SK-N-SH (cell line): ENCODE data around the gene INPP5J. TPM values are rescaled to one million over a fixed set of nuclear protein-coding genes. Genes with fewer than 3 reads are reported as not detected.

Experiments
- CTCF ChIA-PET: fragments of 300-600, 350-600 bp; formaldehyde crosslinking; extraction: SDS; loops from one replicate; lab custom pipeline; 2021; lab: Yijun Ruan, JAX
- POLR2A ChIA-PET: fragments of 350-600 bp; sonication (Branson Sonifier 250); formaldehyde crosslinking; extraction: SDS; loops from one replicate; lab custom pipeline; 2020; ENCODE audit warnings: antibody characterized with exemption, inconsistent platforms; lab: Yijun Ruan, JAX
- DNase-seq: peaks from one replicate; pipeline ENCODE4 v3.0.0; 2012
- H2AFZ ChIP-seq: fragments of 200-600 bp; sonication (generic); 2 replicates; pipeline ENCODE4 v1.8.1; 2016; ENCODE audit warnings: antibody characterized with exemption, mild to moderate bottlenecking, low read depth
- H3F3A ChIP-seq: fragments of 200-600 bp; sonication (generic); replicated peaks from 2 replicates; pipeline ENCODE3; 2016; ENCODE audit warnings: antibody characterized with exemption, mild to moderate bottlenecking; ENCODE audit not compliant: insufficient read depth
- H3K27ac ChIP-seq, 2 experiments: fragments of 200-500 bp in 1 of 2; fragments of 200-600 bp in 1 of 2; sonication (Bioruptor generic) in 1 of 2; sonication (generic), shearing (Covaris generic) in 1 of 2; 2 replicates each; pipeline versions ENCODE4 v1.5.1 to v1.6.1; 2014 to 2016; ENCODE audit warnings: low read depth in 2 of 2, inconsistent platforms in 1 of 2, low read length in 1 of 2, mild to moderate bottlenecking in 1 of 2, mixed read lengths in 1 of 2
- H3K27me3 ChIP-seq: fragments of 200-600 bp; sonication (generic), shearing (Covaris generic); 2 replicates; pipeline ENCODE4 v1.6.1; 2016; ENCODE audit warnings: mixed run types; ENCODE audit not compliant: insufficient read depth
- H3K36me3 ChIP-seq, 2 experiments: fragments of 200-500 bp in 1 of 2; fragments of 200-600 bp in 1 of 2; sonication (Bioruptor generic) in 1 of 2; sonication (generic) in 1 of 2; replicated peaks in 1 of 2; 2 replicates each; pipeline versions ENCODE3 to v1.5.1; 2014 to 2016; ENCODE audit warnings: low read length in 1 of 2, mild to moderate bottlenecking in 1 of 2; ENCODE audit not compliant: insufficient read depth in 2 of 2, control insufficient read depth in 1 of 2
- H3K4me1 ChIP-seq, 2 experiments: fragments of 200-500 bp in 1 of 2; fragments of 200-600 bp in 1 of 2; sonication (Bioruptor generic) in 1 of 2; sonication (generic), shearing (Covaris generic) in 1 of 2; 2 replicates each; pipeline versions ENCODE4 v1.5.1 to v1.6.1; 2014 to 2016; ENCODE audit warnings: low read depth in 1 of 2, low read length in 1 of 2, mixed run types in 1 of 2; ENCODE audit not compliant: insufficient read depth in 2 of 2, control insufficient read depth in 1 of 2
- H3K4me2 ChIP-seq: fragments of 200-600 bp; sonication (generic), shearing (Covaris generic); 2 replicates; pipeline ENCODE4 v1.6.1; 2017; ENCODE audit warnings: mixed run types
- H3K4me3 ChIP-seq, 2 experiments: fragments of 200-500 bp in 1 of 2; fragments of 200-600 bp in 1 of 2; sonication (Bioruptor generic) in 1 of 2; sonication (generic), shearing (Covaris generic) in 1 of 2; 2 replicates each; pipeline versions ENCODE4 v1.5.1 to v1.8.1; 2014 to 2016; ENCODE audit warnings: low read depth in 2 of 2, inconsistent platforms in 1 of 2, low read length in 1 of 2, mild to moderate bottlenecking in 1 of 2, mixed read lengths in 1 of 2, moderate library complexity in 1 of 2
- H3K79me2 ChIP-seq: fragments of 200-600 bp; sonication (generic); 2 replicates; pipeline ENCODE4 v1.8.1; 2017; ENCODE audit warnings: mild to moderate bottlenecking; ENCODE audit not compliant: insufficient read depth
- H3K9ac ChIP-seq: fragments of 200-600 bp; sonication (generic); 2 replicates; pipeline ENCODE4 v1.6.1; 2017; ENCODE audit warnings: mixed run types
- H3K9me2 ChIP-seq: fragments of 200-600 bp; sonication (generic); 2 replicates; pipeline ENCODE4 v1.6.1; 2017; ENCODE audit warnings: mixed run types
- H3K9me3 ChIP-seq: fragments of 200-600 bp; sonication (generic); 2 replicates; pipeline ENCODE4 v1.6.1; 2017; ENCODE audit warnings: mixed run types, mild to moderate bottlenecking, moderate library complexity
- H4K20me1 ChIP-seq: fragments of 200-600 bp; sonication (generic); 2 replicates; pipeline ENCODE4 v1.6.1; 2017; ENCODE audit warnings: mild to moderate bottlenecking, mixed run types; ENCODE audit not compliant: insufficient read depth
- EP300 ChIP-seq, 2 experiments: IDR thresholded peaks; 2 replicates each; pipeline versions ENCODE4 v1.4.0 to v1.6.1; 2012; ENCODE audit warnings: borderline replicate concordance in 1 of 2, low read depth in 1 of 2, low read length in 1 of 2
- EZH2phosphoT487 ChIP-seq: fragments of 200-600 bp; sonication (generic); IDR thresholded peaks from 2 replicates; pipeline ENCODE4 v1.6.1; 2017; ENCODE audit warnings: low read depth, mixed run types, mild to moderate bottlenecking, antibody characterized with exemption, moderate library complexity, borderline replicate concordance
- GABPA ChIP-seq: IDR thresholded peaks from 2 replicates; pipeline ENCODE4 v1.4.0; 2012; ENCODE audit warnings: low read depth, mild to moderate bottlenecking
- GATA2 ChIP-seq: sonication (generic); formaldehyde crosslinking; IDR thresholded peaks from 2 replicates; pipeline ENCODE4 v1.5.0; 2020; ENCODE audit warnings: mild to moderate bottlenecking, missing genetic modification reagents
- IRF3 ChIP-seq: fragments of 150-350 bp; IDR thresholded peaks from 2 replicates; pipeline ENCODE4 v1.6.1; 2016; ENCODE audit warnings: mild to moderate bottlenecking, low read depth, low read length
- MAX ChIP-seq: IDR thresholded peaks from 2 replicates; pipeline ENCODE4 v1.4.0; 2012; ENCODE audit warnings: low read depth
- MEF2A ChIP-seq: IDR thresholded peaks from 2 replicates; pipeline ENCODE4 v1.4.0; 2012; ENCODE audit warnings: low read depth, borderline replicate concordance
- NFIC ChIP-seq: IDR thresholded peaks from 2 replicates; pipeline ENCODE4 v1.4.0; 2012; ENCODE audit warnings: borderline replicate concordance
- NRF1 ChIP-seq: IDR thresholded peaks from 2 replicates; pipeline ENCODE4 v1.6.1; 2012; ENCODE audit warnings: low read depth, mild to moderate bottlenecking, low read length
- PBX3 ChIP-seq: IDR thresholded peaks from 2 replicates; pipeline ENCODE4; 2012
- POLR2AphosphoS5 ChIP-seq: IDR thresholded peaks from 2 replicates; pipeline ENCODE4 v1.6.1; 2012; ENCODE audit warnings: low read depth, low read length
- RAD21 ChIP-seq: IDR thresholded peaks from 2 replicates; pipeline ENCODE4 v1.6.1; 2012; ENCODE audit warnings: mild to moderate bottlenecking, low read length
- RCOR1 ChIP-seq: fragments of 150-350 bp; IDR thresholded peaks from 2 replicates; pipeline ENCODE4 v1.6.1; 2017; ENCODE audit warnings: antibody characterized with exemption, low read length
- RFX5 ChIP-seq: IDR thresholded peaks from 2 replicates; pipeline ENCODE4 v1.6.1; 2012; ENCODE audit warnings: mild to moderate bottlenecking, improper control_type of control experiment, low read length
- SIN3A ChIP-seq: IDR thresholded peaks from 2 replicates; pipeline ENCODE4 v1.6.1; 2012; ENCODE audit warnings: low read depth, mild to moderate bottlenecking, low read length, moderate library complexity, borderline replicate concordance
- TAF1 ChIP-seq: IDR thresholded peaks from 2 replicates; pipeline ENCODE4 v1.6.1; 2012; ENCODE audit warnings: low read depth, mild to moderate bottlenecking, low read length, moderate library complexity, borderline replicate concordance
- USF1 ChIP-seq: IDR thresholded peaks from 2 replicates; pipeline ENCODE4 v1.4.0; 2012; ENCODE audit warnings: low read depth, borderline replicate concordance
- ZBTB33 ChIP-seq: IDR thresholded peaks from 2 replicates; pipeline ENCODE4 v1.4.0; 2012; ENCODE audit warnings: low read depth, borderline replicate concordance
- WGBS: methylation state at CpG from one replicate; pipeline ENCODE4 v1.1.6; 2017; ENCODE audit warnings: low lambda C conversion rate; 5-methylcytosine and 5-hydroxymethylcytosine counted together
- polyA plus RNA-seq, 3 experiments: library from polyadenylated mRNA; depleted of rRNA; stranded (reverse); fragments of >200 nt; gene quantifications; 2 replicates each; pipeline ENCODE4 v1.2.3, GENCODE V29; 2012

Gene INPP5J
- polyA plus RNA-seq, 1 of the 3 experiments (the other 2 are of a cell fraction): 3.2 TPM

GRCh38 chr22:31127181-31127772 is 4.5 kb downstream of the INPP5J start:
- Histone ChIP-seq H3K4me2 (no peak overlapping the region), H3K36me3 (no peaks in the 10 kb centered on the region), H4K20me1 (no peaks in the 10 kb centered on the region), H3K27me3 (no peaks in the 10 kb centered on the region), H3K4me1 (peaks cover 0 to 39% of the 10 kb centered on the region in 2 experiments; a peak in 1 of 4 replicates), H3K9ac (no peak overlapping the region), H2AFZ (no peak overlapping the region), H3K27ac (no peak overlapping the region), H3F3A (peaks cover 6% of the 10 kb centered on the region), H3K79me2 (no peaks in the 10 kb centered on the region), H3K9me3 (no peaks in the 10 kb centered on the region), H3K4me3 (no peak overlapping the region), H3K9me2 (no peaks in the 10 kb centered on the region)
- ChIA-PET POLR2A (no interaction called here), CTCF (interaction anchor here (0.7 to 2.4 kb wide), 3 partner anchors 20 to 146 kb away, joined by 3 to 7 read pairs (median 4); partner anchors contain the start of gene SELENOM)
- WGBS: 95% methylated on average over 19 of the region's 19 CpGs
- no peak for DNase-seq
- TF ChIP-seq EZH2phosphoT487 (no peak), RFX5 (no peak), MAX (no peak), NRF1 (no peak), GABPA (no peak), GATA2 (no peak), PBX3 (no peak), TAF1 (no peak), NFIC (no peak), POLR2AphosphoS5 (no peak), EP300 (IDR thresholded peaks at IDR 0.05; ENCODE audit: borderline replicate concordance in 1 of 2, low read depth in 1 of 2, low read length in 1 of 2) (no peak), ZBTB33 (no peak)

- Histone ChIP-seq H3K9me3 (no peaks in the 10 kb centered on the region), H2AFZ (no peak overlapping the region), H3K79me2 (no peaks in the 10 kb centered on the region), H3K27ac (no peak overlapping the region), H3K4me2 (no peak overlapping the region), H3F3A (peaks cover 6% of the 10 kb centered on the region), H3K36me3 (no peaks in the 10 kb centered on the region), H3K27me3 (no peaks in the 10 kb centered on the region), H4K20me1 (no peaks in the 10 kb centered on the region), H3K4me3 (no peak overlapping the region), H3K9ac (no peak overlapping the region), H3K4me1 (peaks cover 0 to 32% of the 10 kb centered on the region in 2 experiments; a peak in 1 of 4 replicates), H3K9me2 (no peaks in the 10 kb centered on the region)
- peak; percentile 10 for DNase-seq
- 89% methylated on average over 4 of the region's 7 CpGs for WGBS
- POLR2A ChIA-PET: no interaction called here
- CTCF ChIA-PET: interaction anchor here (0.7 to 2.4 kb wide), 5 partner anchors 16 to 145 kb away, joined by 3 to 7 read pairs (median 4); partner anchors contain the start of gene SELENOM
- TF ChIP-seq SIN3A (no peak), IRF3 (no peak), TAF1 (no peak), RAD21 (no peak), RFX5 (no peak), NFIC (no peak), USF1 (no peak), EP300 (IDR thresholded peaks at IDR 0.05; ENCODE audit: borderline replicate concordance in 1 of 2, low read depth in 1 of 2, low read length in 1 of 2) (no peak), EZH2phosphoT487 (no peak), ZBTB33 (no peak), MEF2A (no peak), RCOR1 (no peak), MAX (no peak)
Measured at GRCh38 chr22:31128156-31128555, 5.4 kb downstream of the INPP5J start.
